ENCODE data around the gene USP12.

Gene USP12

DNA sequence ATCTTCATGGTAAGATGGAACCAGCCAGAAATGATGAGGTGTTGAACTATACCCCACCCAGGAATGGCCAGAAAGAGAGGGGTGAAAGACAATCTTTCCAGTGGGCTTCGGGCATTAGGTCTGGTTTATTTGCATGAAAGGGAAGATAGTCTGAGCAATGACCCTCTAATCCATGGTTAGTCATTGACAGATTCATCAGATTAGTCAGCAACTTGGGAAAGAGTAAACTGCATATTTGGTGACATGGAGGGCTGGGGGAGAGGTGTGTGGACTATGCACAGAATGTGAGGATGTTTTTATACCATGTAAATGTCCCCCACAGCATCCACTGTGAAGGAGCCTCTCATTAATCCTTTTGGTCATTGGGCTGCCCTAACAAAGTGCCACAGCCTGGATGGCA lies 30.1 kb upstream of the USP12 start:
- H2AFZ ChIP-seq (ENCODE audit: low read depth), result no peak overlapping the region
- no peak overlapping the region for H3K9ac ChIP-seq
- no peak overlapping the region for H3K4me3 ChIP-seq (IDR thresholded peaks at IDR 0.05; ENCODE audit: insufficient read depth, low read depth, low read length)
- no peak overlapping the region for H3K27ac ChIP-seq
- H3K27me3 ChIP-seq (ENCODE audit: insufficient read depth, low read depth), result no peaks in the 10 kb centered on the region
- H3K79me2 ChIP-seq (ENCODE audit: insufficient read depth, low read depth), result no peaks in the 10 kb centered on the region
- TF ChIP-seq, protein P1, sequence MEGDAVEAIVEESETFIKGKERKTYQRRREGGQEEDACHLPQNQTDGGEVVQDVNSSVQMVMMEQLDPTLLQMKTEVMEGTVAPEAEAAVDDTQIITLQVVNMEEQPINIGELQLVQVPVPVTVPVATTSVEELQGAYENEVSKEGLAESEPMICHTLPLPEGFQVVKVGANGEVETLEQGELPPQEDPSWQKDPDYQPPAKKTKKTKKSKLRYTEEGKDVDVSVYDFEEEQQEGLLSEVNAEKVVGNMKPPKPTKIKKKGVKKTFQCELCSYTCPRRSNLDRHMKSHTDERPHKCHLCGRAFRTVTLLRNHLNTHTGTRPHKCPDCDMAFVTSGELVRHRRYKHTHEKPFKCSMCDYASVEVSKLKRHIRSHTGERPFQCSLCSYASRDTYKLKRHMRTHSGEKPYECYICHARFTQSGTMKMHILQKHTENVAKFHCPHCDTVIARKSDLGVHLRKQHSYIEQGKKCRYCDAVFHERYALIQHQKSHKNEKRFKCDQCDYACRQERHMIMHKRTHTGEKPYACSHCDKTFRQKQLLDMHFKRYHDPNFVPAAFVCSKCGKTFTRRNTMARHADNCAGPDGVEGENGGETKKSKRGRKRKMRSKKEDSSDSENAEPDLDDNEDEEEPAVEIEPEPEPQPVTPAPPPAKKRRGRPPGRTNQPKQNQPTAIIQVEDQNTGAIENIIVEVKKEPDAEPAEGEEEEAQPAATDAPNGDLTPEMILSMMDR (conservative IDR thresholded peaks at IDR 0.05; ENCODE audit: low read depth, low read length), result no peak
- H3K4me2 ChIP-seq, result no peak overlapping the region
- H4K20me1 ChIP-seq (ENCODE audit: insufficient read depth), result no peaks in the 10 kb centered on the region
- H3K4me1 ChIP-seq (ENCODE audit: low read depth, poor library complexity, severe bottlenecking), result no peaks in the 10 kb centered on the region
- H3K36me3 ChIP-seq (ENCODE audit: insufficient read depth), result no peaks in the 10 kb centered on the region

DNA sequence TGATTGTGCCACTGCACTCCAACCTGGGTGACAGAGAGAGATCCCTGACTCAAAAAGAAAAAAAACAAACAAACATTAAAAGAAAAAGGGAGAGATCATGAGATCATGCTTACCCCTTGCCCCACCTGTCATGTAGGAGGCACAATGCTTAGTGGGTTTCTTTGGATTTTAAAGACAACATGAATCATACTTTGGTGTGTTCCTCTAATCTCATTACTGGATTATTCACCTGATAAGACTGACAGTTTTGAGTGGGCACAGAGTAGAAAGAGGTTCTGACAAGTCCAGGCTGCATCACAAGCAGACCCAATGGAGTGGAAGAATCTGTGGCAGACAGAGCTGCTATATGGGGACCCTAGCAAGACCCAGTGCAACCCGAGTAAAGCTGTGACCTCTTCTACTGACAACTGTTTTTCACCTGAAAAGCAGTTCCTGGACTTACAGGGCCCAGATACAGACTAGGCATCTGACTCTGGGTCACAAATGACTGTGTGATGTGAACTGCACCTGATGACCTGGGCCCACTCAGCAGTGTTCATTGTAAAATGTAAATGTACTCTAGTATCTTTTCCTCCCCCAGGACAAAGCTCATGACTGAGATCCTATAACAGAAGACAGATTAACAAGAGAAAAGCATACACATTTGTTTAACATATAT lies 28.9 kb upstream of the USP12 start:
- H2AFZ ChIP-seq (ENCODE audit: low read depth), result no peak overlapping the region
- H3K4me1 ChIP-seq (ENCODE audit: low read depth, poor library complexity, severe bottlenecking), result no peaks in the 10 kb centered on the region
- H3K4me2 ChIP-seq, result no peak overlapping the region
- no peaks in the 10 kb centered on the region for H3K79me2 ChIP-seq (ENCODE audit: insufficient read depth, low read depth)
- TF ChIP-seq, protein P1 (conservative IDR thresholded peaks at IDR 0.05; ENCODE audit: low read depth, low read length), result no peak
- no peak overlapping the region for H3K27ac ChIP-seq
- H3K4me3 ChIP-seq (IDR thresholded peaks at IDR 0.05; ENCODE audit: insufficient read depth, low read depth, low read length), result no peak overlapping the region
- no peaks in the 10 kb centered on the region for H3K27me3 ChIP-seq (ENCODE audit: insufficient read depth, low read depth)
- no peak overlapping the region for H3K9ac ChIP-seq
- H4K20me1 ChIP-seq (ENCODE audit: insufficient read depth), result no peaks in the 10 kb centered on the region
- H3K36me3 ChIP-seq (ENCODE audit: insufficient read depth), result no peaks in the 10 kb centered on the region

DNA sequence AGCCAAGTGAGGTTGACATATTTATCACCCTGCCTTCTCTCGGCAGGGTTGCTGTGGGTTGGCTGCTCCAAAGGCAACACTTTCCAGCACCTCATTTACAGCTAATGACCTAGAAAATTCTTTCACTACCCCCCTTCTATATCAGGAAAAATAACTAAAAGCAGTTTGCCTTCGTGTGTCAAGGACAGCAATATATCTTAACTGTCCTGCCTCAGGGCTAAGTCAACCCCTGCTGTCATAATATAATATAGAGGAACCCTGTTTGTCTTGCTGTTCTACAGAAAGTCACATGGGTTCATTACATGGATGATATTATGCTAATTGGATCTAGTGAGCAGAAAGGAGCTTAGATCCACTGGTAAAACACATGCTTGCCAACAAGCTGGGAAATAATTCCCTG lies 28.1 kb upstream of the USP12 start:
- TF ChIP-seq, protein P1 (conservative IDR thresholded peaks at IDR 0.05; ENCODE audit: low read depth, low read length), result no peak

DNA sequence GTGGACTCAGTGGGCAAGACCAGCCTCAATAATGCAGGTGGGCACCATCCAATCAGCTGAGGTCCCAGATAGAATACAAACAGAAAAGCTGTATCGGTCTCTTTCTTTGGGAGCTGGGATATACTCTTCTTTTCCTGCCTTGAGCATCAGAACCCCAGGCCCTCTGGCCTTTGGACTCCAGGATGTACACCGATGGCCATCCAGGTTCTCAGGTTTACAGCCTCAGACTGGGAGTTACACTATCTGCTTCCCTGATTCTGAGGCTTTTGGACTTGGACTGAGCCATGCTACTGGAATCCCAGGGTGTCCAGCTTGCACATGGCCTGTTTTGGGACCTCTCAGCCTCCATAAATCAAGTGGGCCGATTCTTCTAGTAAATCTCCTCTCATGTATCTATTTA lies 27.6 kb upstream of the USP12 start:
- no peaks in the 10 kb centered on the region for H3K27me3 ChIP-seq (ENCODE audit: insufficient read depth, low read depth)
- H3K4me2 ChIP-seq, result no peak overlapping the region
- TF ChIP-seq, protein P1 (conservative IDR thresholded peaks at IDR 0.05; ENCODE audit: low read depth, low read length), result no peak
- H3K4me1 ChIP-seq (ENCODE audit: low read depth, poor library complexity, severe bottlenecking), result no peaks in the 10 kb centered on the region
- no peak overlapping the region for H3K4me3 ChIP-seq (IDR thresholded peaks at IDR 0.05; ENCODE audit: insufficient read depth, low read depth, low read length)
- no peaks in the 10 kb centered on the region for H4K20me1 ChIP-seq (ENCODE audit: insufficient read depth)
- H3K36me3 ChIP-seq (ENCODE audit: insufficient read depth), result no peaks in the 10 kb centered on the region
- no peaks in the 10 kb centered on the region for H3K79me2 ChIP-seq (ENCODE audit: insufficient read depth, low read depth)
- H3K27ac ChIP-seq, result no peak overlapping the region
- no peak overlapping the region for H2AFZ ChIP-seq (ENCODE audit: low read depth)
- H3K9ac ChIP-seq, result no peak overlapping the region

More for the DNA sequence above, 28.1 kb upstream of the USP12 start:
- Histone ChIP-seq H4K20me1 (ENCODE audit: insufficient read depth) (no peaks in the 10 kb centered on the region), H3K4me3 (IDR thresholded peaks at IDR 0.05; ENCODE audit: insufficient read depth, low read depth, low read length) (no peak overlapping the region), H3K27ac (no peak overlapping the region), H2AFZ (ENCODE audit: low read depth) (no peak overlapping the region), H3K27me3 (ENCODE audit: insufficient read depth, low read depth) (no peaks in the 10 kb centered on the region), H3K4me1 (ENCODE audit: low read depth, poor library complexity, severe bottlenecking) (no peaks in the 10 kb centered on the region), H3K9ac (no peak overlapping the region), H3K79me2 (ENCODE audit: insufficient read depth, low read depth) (no peaks in the 10 kb centered on the region), H3K36me3 (ENCODE audit: insufficient read depth) (no peaks in the 10 kb centered on the region), H3K4me2 (no peak overlapping the region)
